Measurements from ENCODE around the gene SLC6A18. TPM values are rescaled to one million over a fixed set of nuclear protein-coding genes. Genes with fewer than 3 reads are reported as not detected.

SLC6A18 gene
- total RNA-seq, 1 donor, result not detected

GRCh38 chr5:1241509-1242080, 16.4 kb downstream of the SLC6A18 start:
- H3K4me3 ChIP-seq (ENCODE audit: low read depth, low read length), result no peak overlapping the region
- no peak for TF ChIP-seq CTCF (IDR thresholded peaks at IDR 0.05; ENCODE audit: insufficient read depth, low read depth, low read length)
- DNase-seq (ENCODE audit: low read depth), result no peak

- TF ChIP-seq CTCF (IDR thresholded peaks at IDR 0.05; ENCODE audit: insufficient read depth, low read depth, low read length), result no peak
- H3K4me3 ChIP-seq (ENCODE audit: low read depth, low read length), result no peak overlapping the region
- DNase-seq (ENCODE audit: low read depth), result no peak
These were observed 17.7 kb downstream of the SLC6A18 start for GRCh38 chr5:1242733-1243486.

DNA sequence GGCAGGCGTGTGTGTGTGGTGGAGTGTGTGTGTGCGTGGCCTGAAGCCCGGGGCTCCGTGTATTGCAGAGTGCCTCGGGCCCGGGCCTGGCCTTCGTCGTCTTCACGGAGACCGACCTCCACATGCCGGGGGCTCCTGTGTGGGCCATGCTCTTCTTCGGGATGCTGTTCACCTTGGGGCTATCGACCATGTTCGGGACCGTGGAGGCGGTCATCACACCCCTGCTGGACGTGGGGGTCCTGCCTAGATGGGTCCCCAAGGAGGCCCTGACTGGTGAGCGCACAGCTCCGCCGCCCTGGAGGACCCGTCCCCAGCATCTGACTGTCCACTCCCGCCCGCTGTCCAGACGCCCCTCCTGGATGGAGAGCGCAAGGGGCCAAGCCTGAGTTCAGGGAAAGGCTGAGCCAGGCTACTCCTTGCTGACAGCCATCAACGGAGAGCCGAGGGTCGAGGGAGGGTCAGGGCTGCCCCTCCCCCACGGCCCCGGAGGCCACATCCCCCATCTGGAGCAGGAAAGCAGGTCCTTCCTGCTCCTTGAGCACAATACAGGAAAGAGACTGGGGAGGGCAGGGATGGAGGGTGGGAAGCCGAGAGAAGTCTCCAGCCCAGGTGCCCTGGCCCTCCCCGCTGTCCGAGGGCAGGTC, 18.4 kb downstream of the SLC6A18 start:
- no peak overlapping the region for H3K4me3 ChIP-seq (ENCODE audit: low read depth, low read length)
- no peak for TF ChIP-seq CTCF (IDR thresholded peaks at IDR 0.05; ENCODE audit: insufficient read depth, low read depth, low read length)
- no peak for DNase-seq (ENCODE audit: low read depth)

DNA sequence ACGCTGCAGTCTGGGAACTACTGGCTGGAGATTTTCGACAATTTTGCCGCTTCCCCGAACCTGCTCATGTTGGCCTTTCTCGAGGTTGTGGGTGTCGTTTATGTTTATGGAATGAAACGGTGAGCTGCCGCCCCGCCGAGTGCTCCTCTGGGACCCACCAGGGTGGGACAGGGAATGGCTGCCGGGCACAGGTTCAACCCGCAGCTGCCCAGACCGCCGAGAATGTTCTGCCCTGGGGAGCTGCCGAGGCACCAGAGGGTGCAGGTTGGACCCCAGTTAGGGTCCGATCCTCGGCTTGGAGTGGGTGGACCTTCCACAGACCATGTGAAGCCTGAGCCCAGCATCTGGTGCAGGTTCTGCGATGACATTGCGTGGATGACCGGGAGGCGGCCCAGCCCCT, 19.1 kb downstream of the SLC6A18 start:
- H3K4me3 ChIP-seq (ENCODE audit: low read depth, low read length), result no peak overlapping the region
- TF ChIP-seq CTCF (IDR thresholded peaks at IDR 0.05; ENCODE audit: insufficient read depth, low read depth, low read length), result no peak
- DNase-seq (ENCODE audit: low read depth), result no peak

- DNase-seq (ENCODE audit: low read depth), result no peak
- no peak overlapping the region for H3K4me3 ChIP-seq (ENCODE audit: low read depth, low read length)
- no peak for TF ChIP-seq CTCF (IDR thresholded peaks at IDR 0.05; ENCODE audit: insufficient read depth, low read depth, low read length)
These were observed 19.8 kb downstream of the SLC6A18 start for GRCh38 chr5:1244976-1245375.

DNA sequence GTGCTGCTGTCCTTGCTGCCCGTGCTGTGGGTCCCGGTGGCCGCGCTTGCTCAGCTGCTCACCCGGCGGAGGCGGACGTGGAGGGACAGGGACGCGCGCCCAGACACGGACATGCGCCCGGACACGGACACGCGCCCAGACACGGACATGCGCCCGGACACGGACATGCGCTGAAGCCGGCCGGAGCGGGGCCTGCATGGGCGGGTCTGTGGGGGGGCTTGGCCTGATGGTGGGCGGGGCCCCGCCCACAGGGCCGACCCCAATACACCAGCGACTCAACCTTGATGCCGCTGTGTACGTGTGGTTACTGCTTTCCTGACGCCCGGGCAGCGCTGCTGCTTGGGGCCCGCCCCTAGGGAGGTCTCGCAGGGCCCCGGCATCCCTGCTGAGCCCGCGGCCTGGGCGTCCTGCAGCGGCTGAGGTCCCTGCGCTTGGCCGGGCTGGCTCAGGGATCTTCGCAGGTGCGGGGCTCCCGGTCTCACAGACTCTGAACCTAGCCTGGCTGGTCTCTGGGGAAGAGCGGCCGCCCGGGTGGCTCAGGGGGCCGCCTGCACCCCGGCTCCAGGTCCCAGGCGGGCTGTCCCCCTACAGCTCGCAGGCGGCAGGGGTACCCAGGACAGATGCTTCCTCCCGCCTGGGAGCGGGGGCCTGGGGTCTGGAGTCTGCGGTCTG, 20.9 kb downstream of the SLC6A18 start:
- no peak overlapping the region for H3K4me3 ChIP-seq (ENCODE audit: low read depth, low read length)
- DNase-seq (ENCODE audit: low read depth), result no peak
- no peak for TF ChIP-seq CTCF (IDR thresholded peaks at IDR 0.05; ENCODE audit: insufficient read depth, low read depth, low read length)
